HuH-7 (cell line): ENCODE measurements around the gene SLC47A2.
A peak's percentile ranks its signal among the peaks of the same experiment; 100 is the strongest.
"Not testable (repeated sequence)": the region's sequence is repeated elsewhere in the genome, so short reads cannot be mapped to it uniquely, and the experiment has no call there.

Source experiments
- DNase-seq: peaks from one replicate; pipeline ENCODE4 v3.0.0; 2011; ENCODE audit warnings: low spot score

Gene SLC47A2

GRCh38 chr17:19706791-19707727, 9.3 kb downstream of the SLC47A2 start:
- no peak for DNase-seq

GRCh38 chr17:19705771-19706770, 10.3 kb downstream of the SLC47A2 start:
- DNase-seq, result peak; percentile 5

- no peak for DNase-seq
Observed at GRCh38 chr17:19705201-19705600, 11.2 kb downstream of the SLC47A2 start.

GRCh38 chr17:19703828-19704613, 12.4 kb downstream of the SLC47A2 start:
- no peak for DNase-seq

GRCh38 chr17:19703106-19703827, 13.1 kb downstream of the SLC47A2 start:
- no peak for DNase-seq

- DNase-seq, result no peak
Observed at GRCh38 chr17:19702217-19702641, 14.2 kb downstream of the SLC47A2 start.

GRCh38 chr17:19686400-19687090, 29.8 kb downstream of the SLC47A2 start:
- no peak for DNase-seq

- DNase-seq, result not testable (repeated sequence)
Observed at GRCh38 chr17:19684909-19685580, 31.3 kb downstream of the SLC47A2 start.

- no peak for DNase-seq
Observed at GRCh38 chr17:19683117-19683516, 33.3 kb downstream of the SLC47A2 start.

GRCh38 chr17:19678581-19679453, 37.6 kb downstream of the SLC47A2 start:
- no peak for DNase-seq

- DNase-seq, result no peak
Observed at GRCh38 chr17:19677736-19678379, 38.5 kb downstream of the SLC47A2 start.

- DNase-seq, result no peak
Observed at GRCh38 chr17:19676896-19677295, 39.5 kb downstream of the SLC47A2 start.

- no peak for DNase-seq
Observed at GRCh38 chr17:19673623-19674022, 42.8 kb downstream of the SLC47A2 start.

GRCh38 chr17:19672009-19672750, 44.2 kb downstream of the SLC47A2 start:
- DNase-seq, result peak; percentile 51

GRCh38 chr17:19671433-19671832, 45.0 kb downstream of the SLC47A2 start:
- DNase-seq, result no peak

GRCh38 chr17:19670908-19671307, 45.5 kb downstream of the SLC47A2 start:
- no peak for DNase-seq

- DNase-seq, result not testable (repeated sequence)
Observed at GRCh38 chr17:19669680-19670079, 46.7 kb downstream of the SLC47A2 start.

- DNase-seq, result no peak
Observed at GRCh38 chr17:19664821-19665181, 51.6 kb downstream of the SLC47A2 start.
